ENCODE measurements around the gene GIPR.

DNA sequence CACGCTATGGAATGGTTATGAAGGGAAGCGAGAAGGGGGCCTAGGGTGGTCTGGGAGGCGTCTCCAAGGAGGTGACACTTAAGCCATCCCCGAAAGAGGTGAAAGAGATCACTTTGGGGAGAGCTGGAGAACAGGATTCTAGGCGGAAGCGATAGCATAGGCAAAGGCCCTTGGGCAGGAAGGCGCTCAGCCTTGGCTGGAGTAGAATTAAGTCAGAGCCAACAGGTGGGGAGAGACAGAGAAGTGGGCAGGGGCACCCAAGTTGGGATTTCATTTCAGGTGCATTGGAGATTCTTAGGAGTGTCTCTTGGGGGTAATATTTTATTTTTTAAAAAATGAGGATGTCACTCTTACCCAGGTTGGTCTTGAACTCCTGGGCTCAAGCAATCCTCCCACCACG is 14.1 kb downstream of the GIPR start:
- no peak for TF ChIP-seq POLR2AphosphoS5 (IDR thresholded peaks at IDR 0.05; ENCODE audit: borderline replicate concordance, low read depth, low read length)
- no peak for TF ChIP-seq EZH2 (IDR thresholded peaks at IDR 0.05)
- no peak for TF ChIP-seq FOXP2 (optimal IDR thresholded peaks at IDR 0.05; ENCODE audit: control extremely low read depth, extremely low read length, insufficient read depth)

All from SK-N-MC (cell line).